ENCODE results near the gene RBM20.

RBM20 gene

DNA sequence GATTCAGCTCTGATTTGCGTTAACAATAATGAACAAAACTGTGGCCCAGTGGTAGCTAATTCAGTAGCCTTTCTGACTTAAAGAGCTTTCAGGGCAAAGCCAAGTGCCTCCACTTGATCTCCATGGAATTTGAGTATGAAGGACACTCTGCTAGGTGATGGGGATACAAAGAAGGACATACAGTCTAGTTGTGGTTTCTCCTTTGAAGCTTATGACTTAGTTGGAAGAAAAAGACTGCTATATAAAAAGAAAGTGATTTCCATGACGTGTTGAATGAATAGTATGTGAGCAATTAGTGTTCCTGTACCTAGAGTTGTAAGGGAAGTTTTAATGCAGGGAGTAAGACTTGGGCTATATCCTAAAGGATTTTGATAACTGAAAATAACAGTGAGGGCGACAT lies 235.9 kb downstream of the RBM20 start:
- no peak for DNase-seq

DNA sequence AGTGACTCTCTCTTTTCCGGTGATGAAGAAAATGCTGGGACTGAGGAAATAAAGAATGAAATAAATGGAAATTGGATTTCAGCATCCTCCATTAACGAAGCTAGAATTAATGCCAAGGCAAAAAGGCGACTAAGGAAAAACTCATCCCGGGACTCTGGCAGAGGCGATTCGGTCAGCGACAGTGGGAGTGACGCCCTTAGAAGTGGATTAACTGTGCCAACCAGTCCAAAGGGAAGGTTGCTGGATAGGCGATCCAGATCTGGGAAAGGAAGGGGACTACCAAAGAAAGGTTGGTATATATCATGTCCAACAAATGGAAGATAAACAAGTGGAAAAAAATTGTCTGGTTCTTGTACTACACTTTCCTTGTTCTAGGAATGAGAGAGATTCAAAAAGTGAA lies 237.1 kb downstream of the RBM20 start:
- no peak for DNase-seq

DNA sequence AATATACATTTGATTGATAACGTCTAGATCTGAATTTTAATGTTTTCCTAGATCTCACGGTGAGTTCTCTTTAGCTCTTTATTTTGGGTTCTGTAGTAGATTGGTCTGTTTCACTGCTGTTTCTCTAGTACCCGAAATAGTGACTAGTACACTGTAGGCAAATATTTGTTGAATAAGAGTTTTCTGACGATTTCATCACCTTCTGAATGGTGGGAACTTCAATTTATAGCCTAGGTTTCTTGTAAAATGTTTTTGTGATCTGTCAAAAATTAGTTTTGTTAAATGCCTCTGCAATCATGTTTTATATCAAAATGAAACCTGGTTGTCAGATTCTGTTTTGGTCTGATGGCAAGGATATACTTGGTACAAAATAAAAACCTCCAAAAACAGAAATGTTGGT lies 237.8 kb downstream of the RBM20 start:
- DNase-seq: no peak

DNA sequence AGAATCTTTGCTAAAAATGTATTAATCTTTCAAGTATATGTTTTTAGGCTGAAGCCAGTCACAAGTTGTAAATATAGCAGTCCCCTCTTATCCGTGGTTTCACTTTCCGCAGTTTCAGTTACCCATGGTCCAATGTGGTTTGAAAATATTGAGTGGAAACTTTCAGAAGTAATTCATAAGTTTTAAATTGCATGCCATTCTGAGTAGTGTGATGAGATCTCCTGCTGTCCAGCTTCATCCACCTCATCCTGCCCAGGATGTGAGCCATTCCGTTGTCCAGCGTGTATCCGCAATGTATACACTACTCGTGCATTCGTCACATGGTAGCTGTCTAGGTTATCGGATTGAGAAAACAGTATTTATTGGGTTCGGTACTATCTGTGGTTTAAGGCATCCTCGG lies 239.8 kb downstream of the RBM20 start:
- no peak for DNase-seq

DNA sequence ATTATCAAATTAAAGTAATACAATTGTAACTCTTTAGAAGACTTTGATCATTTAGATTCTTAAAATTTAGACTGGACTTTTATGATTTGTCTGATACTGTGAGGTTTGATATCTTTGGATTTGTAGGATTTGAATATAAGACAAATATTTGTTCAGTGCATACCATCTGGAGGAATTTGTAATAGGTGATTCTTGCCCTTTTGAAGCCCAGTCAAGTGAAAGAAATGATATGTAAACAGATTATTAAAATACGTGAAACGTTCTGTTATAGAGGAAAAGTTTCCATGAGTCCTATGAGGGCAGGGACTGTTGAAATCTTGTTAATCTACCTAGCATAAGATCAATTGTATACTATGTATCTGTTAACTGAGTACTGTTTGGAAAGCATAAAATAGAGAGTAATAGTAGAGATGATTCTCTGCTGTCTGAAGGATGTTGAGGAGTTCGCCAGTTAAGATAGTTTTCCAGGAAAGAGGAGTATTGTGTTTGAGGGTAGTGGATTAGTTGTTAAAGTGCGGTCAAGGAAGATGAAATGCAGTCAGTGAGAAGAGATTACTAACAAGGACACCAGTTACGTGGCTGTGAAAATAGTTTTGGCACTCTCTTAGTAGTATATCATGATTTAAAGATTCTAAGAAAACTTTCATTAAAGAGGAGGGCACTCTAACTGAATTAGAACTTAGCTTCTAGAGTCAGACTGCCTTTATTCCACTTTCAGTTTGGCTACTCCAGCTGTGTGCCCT lies 242.0 kb downstream of the RBM20 start:
- no peak for DNase-seq

DNA sequence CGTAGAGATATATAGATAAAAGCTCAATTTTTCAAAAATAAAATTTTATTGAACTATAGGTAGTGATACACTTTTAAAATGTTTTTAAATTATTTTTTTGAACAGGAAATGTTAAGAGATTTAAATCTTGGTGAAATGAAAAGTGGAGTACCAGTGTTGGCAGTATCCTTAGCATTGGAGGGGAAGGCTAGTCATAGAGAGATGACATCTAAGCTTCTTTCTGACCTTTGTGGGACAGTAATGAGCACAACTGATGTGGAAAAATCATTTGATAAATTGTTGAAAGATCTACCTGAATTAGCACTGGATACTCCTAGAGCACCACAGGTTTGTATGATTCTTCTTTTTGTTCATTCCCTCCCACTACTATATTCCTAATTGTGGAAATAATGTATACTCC lies 243.4 kb downstream of the RBM20 start:
- DNase-seq: no peak
